Aorta (tissue), 5 donors: ENCODE results near the gene PINK1. TPM values are rescaled to one million over a fixed set of nuclear protein-coding genes. Genes with fewer than 3 reads are reported as not detected.

Source experiments
- ATAC-seq: fragments of 200-7000 bp; cut with Tn5 transposase; one replicate; pipeline ENCODE4 v1.9.1; 2022; ENCODE audit warnings: moderate library complexity; ENCODE audit not compliant: low FRiP score
- DNase-seq, 2 donors: peaks; one replicate each; pipeline ENCODE4 v3.0.0-alpha.2; 2020
- H3K27ac ChIP-seq, 2 donors: one replicate each; pipeline ENCODE4 v1.5.1; 2013; ENCODE audit warnings: low read length in 2 of 2, mild to moderate bottlenecking in 2 of 2, moderate library complexity in 2 of 2, control low read depth in 1 of 2, inconsistent platforms in 1 of 2, low read depth in 1 of 2
- H3K27me3 ChIP-seq, 2 donors: one replicate each; pipeline ENCODE4 v1.6.1; 2013; ENCODE audit warnings: control low read depth in 1 of 2, low read length in 1 of 2, mild to moderate bottlenecking in 1 of 2, moderate library complexity in 1 of 2; ENCODE audit not compliant: insufficient read depth in 2 of 2, control insufficient read depth in 1 of 2
- H3K36me3 ChIP-seq, 2 donors: one replicate each; pipeline ENCODE4 v1.6.1; 2013; ENCODE audit warnings: control low read depth in 1 of 2, low read length in 1 of 2, mild to moderate bottlenecking in 1 of 2; ENCODE audit not compliant: insufficient read depth in 2 of 2, control insufficient read depth in 1 of 2
- H3K4me1 ChIP-seq, 2 donors: one replicate each; pipeline ENCODE4 v1.6.1; 2013; ENCODE audit warnings: low read length in 2 of 2, control low read depth in 1 of 2, mild to moderate bottlenecking in 1 of 2, moderate library complexity in 1 of 2; ENCODE audit not compliant: insufficient read depth in 2 of 2, control insufficient read depth in 1 of 2
- H3K4me3 ChIP-seq, 2 donors: one replicate each; pipeline ENCODE4 v1.5.1; 2013; ENCODE audit warnings: low read length in 2 of 2, control low read depth in 1 of 2, mild to moderate bottlenecking in 1 of 2
- H3K9me3 ChIP-seq: one replicate; pipeline ENCODE4 v1.6.1; 2013; ENCODE audit warnings: mild to moderate bottlenecking, low read length; ENCODE audit not compliant: control insufficient read depth
- WGBS, 2 donors: extraction: QIAGEN DNeasy Blood & Tissue Kit; methylation state at CpG; one replicate each; pipeline ENCODE4 v1.1.7; 2013; 5-methylcytosine and 5-hydroxymethylcytosine counted together
- intact Hi-C, 2 donors: fragments of 100-400 bp; cut with DNase I; formaldehyde crosslinking; loops; one replicate each; pipeline versions ENCODE4 v1.14.2 to v1.15.0; 2022
- polyA plus RNA-seq, 2 donors: library from polyadenylated mRNA; stranded (reverse); fragments of 200-250 nt; gene quantifications; one replicate each; pipeline ENCODE4 v1.2.3, GENCODE V29; 2013
- total RNA-seq, 2 donors: library from RNA; stranded (reverse); fragmentation: NEBNext Ultra II Directional; extraction: Animal tissue kit (Norgen Biotek cat#: 25700); gene quantifications; one replicate each; pipeline ENCODE4 v1.2.1, GENCODE V29; 2021
- donor health status: healthy with polysubstance abuse.
- donor health status: Bipolar disorder and iron deficiency.
- donor health status: DM: no; HTN: no; CAD: no.
- donor health status: DM: no; HTN: no; CAD: no.
- donor health status: DM: yes; HTN: yes; CAD: no.

Gene PINK1
- total and polyA plus RNA-seq, 4 donors, result 72.0 to 129 (median 92.4) TPM

DNA sequence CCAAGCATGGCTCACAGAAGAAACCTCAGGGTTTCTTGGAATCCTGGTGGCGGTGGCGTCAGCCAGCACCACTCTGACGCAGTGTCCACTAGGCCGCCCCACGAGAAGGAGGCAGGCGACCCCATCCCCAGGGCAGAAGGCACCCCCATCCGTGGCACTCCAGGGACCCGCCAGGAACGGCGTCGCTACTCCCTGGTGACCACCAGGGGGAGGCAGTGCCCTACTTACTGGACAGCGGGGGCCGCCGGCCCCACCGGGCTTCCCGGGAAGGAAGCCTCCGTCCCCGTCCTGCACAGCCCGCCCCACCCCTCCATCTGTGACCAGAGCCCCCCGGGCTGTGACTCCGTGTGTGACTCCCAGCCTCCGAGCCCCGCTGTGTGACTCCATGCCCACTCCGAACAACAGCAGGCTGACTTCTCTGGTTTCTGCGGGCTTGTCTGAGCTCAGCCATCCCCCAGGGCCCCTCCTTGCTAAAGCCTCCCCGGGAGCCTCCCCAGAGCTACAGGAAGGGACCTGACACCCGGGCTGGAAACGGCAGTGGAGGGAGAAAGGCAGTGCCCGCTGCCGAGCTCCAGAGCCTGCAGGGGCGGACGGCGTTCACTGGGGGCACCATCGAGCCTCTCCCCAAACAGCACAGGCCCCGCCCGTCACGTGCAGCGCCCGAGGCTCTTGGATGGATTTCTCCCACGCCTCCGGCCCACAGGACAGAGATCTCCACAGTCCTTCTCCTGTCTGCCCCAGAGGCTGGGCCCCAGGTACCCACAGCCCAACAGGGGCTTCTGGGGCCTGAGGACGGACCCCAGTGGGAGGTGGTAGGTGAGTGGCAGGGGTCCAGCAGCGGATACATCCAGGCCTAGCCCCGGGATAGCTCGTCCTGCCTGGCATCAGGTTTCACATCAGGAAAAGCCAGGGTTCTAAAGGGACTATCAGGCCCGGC lies 63.4 kb downstream of the PINK1 start:
- DNase-seq, result peak; percentile 91 to 95
- peak; percentile 95 for ATAC-seq
- 1 to 2% methylated on average over 39 to 46 of the region's 46 CpGs for WGBS, 2 donors
- no peaks in the 10 kb centered on the region for H3K27me3 ChIP-seq
- intact Hi-C loops, result loop anchor here (1.0 to 10.0 kb wide), 3 partner anchors 68 to 501 kb away; no protein-coding TSS in a partner anchor
- no peaks in the 10 kb centered on the region for H3K4me1 ChIP-seq
- no peaks in the 10 kb centered on the region for H3K9me3 ChIP-seq
- H3K4me3 ChIP-seq, result peak overlapping the region; percentile 31 to 48
- peak overlapping the region in 1 of 2 donors; percentile 55 for H3K27ac ChIP-seq
- H3K36me3 ChIP-seq, result no peaks in the 10 kb centered on the region

DNA sequence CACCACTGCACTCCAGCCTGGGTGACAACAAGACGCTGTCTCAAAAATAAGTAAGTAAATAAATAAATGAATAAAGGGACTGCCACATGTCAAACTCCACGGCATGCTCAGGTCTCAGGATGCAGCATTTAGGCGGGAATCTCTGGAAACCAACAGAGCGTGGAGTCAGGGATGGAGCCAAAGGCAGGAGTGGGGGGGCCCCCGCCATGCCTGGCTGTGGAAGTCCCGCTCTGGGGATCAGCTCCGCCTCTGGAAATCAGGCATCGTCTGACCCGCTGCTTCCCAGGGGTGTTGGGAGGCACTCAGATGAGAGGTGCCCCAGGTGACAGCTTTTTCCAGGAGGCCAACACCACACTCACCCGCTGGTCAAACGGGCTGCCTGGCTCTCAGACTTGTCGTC lies 64.3 kb downstream of the PINK1 start:
- Histone ChIP-seq H3K9me3 (no peaks in the 10 kb centered on the region), H3K4me1 (no peaks in the 10 kb centered on the region), H3K36me3 (no peaks in the 10 kb centered on the region), H3K27ac (no peak overlapping the region), H3K27me3 (no peaks in the 10 kb centered on the region), H3K4me3 (no peak overlapping the region)
- DNase-seq, result no peak
- intact Hi-C loops, result loop anchor here in 1 of 2 donors (5.0 to 10.0 kb wide), 2 partner anchors 67 to 500 kb away; no protein-coding TSS in a partner anchor
- no peak for ATAC-seq
- WGBS, 2 donors, result 85 to 87% methylated on average over 12 of the region's 12 CpGs

DNA sequence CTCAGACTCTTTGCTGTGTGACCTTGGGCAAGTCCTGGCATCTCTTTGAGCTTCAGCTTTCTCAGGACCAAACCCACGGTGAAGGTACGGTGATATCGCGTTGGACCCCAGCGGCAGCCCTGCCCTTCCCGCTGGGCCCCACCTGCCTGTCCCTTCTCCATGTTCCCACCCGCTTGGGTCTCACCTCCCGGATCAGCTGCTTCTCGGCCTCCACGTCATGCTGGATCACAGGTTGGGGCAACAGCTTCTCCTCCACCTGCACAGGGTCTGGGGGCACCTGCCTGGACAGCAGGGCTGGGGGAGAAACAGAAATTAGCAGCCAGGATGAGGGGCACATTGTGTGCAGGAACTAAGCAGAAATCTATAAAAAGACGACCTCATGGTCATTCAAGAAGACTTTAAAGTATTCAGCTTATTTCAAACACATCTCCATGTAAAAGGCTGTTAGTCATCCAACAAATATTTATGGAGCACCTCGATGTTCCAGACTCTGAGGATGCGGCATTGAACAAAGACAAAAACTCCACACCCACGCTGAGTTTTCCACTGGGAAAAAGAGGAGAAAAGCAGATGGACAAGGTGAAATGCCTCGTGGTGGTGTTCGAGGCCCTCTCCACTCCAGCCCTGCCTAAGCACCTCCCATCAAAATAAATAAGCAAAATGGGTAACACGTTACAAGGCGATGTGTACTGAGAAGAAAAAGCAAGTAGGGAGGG lies 65.1 kb downstream of the PINK1 start:
- 85 to 88% methylated on average over 18 of the region's 18 CpGs for WGBS, 2 donors
- intact Hi-C loops, result loop anchor here in 1 of 2 donors (5.0 to 10.0 kb wide), 2 partner anchors 66 to 499 kb away; no protein-coding TSS in a partner anchor
- H3K27ac ChIP-seq, result no peak overlapping the region
- DNase-seq, result no peak
- H3K27me3 ChIP-seq, result no peaks in the 10 kb centered on the region
- no peak for ATAC-seq
- H3K4me1 ChIP-seq, result no peaks in the 10 kb centered on the region
- no peak overlapping the region for H3K4me3 ChIP-seq
- H3K9me3 ChIP-seq, result no peaks in the 10 kb centered on the region
- no peaks in the 10 kb centered on the region for H3K36me3 ChIP-seq

DNA sequence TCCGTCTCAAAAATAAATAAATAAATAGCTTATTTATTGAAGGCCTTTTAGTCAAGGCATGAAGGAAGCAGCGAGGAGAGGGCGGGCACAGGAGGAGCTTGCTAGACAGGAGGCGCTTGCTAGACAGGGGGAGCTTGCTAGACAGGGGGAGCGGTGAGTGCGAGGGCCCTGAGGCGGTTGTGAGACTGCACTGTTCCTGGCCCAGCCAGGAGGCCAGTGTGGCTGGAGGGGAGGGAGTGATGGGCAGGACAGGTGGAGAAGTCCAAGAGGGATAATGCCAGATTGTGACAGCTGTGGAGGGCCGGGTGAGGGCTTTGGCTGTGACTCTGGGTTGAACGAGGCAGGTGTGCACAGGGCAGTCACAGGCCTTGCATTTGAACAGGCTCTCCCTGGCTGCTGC lies 66.3 kb downstream of the PINK1 start:
- intact Hi-C loops, result loop anchor here in 1 of 2 donors (5.0 to 10.0 kb wide), 2 partner anchors 65 to 498 kb away; no protein-coding TSS in a partner anchor
- no peaks in the 10 kb centered on the region for H3K4me1 ChIP-seq
- H3K4me3 ChIP-seq, result no peak overlapping the region
- H3K36me3 ChIP-seq, result no peaks in the 10 kb centered on the region
- no peaks in the 10 kb centered on the region for H3K27me3 ChIP-seq
- no peaks in the 10 kb centered on the region for H3K9me3 ChIP-seq
- no peak for ATAC-seq
- H3K27ac ChIP-seq, result no peak overlapping the region
- WGBS, 2 donors, result 93 to 96% methylated on average over 9 of the region's 9 CpGs
- DNase-seq, result no peak

DNA sequence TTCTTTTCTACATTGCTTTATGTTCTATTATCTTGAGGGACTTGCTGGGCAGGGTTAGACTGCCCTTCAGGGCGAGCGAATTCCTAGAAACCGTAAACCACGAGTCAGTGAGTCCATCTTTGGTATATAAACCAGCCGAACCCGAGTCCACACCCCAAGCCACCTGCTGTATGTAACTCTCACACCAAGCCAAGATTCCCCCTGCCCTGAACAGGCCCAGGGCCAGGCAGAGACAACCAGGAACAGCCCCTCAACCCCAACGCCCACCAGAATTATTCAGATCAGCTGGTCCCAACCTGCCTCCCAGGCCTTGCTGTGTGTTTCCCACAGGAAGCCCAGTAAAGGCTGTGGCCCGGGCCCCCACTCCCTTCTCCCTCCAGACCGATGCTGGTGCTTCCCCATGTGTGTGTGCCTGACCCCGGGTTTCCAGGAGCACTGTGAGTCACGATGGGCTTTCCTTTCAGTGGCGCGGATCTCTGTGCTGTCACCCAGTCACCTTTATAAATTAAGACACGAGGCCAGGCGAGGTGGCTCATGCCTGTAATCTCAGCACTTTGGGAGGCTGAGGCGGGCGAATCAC lies 67.5 kb downstream of the PINK1 start:
- Histone ChIP-seq H3K36me3 (no peaks in the 10 kb centered on the region), H3K9me3 (no peaks in the 10 kb centered on the region), H3K4me3 (no peak overlapping the region), H3K4me1 (no peaks in the 10 kb centered on the region), H3K27ac (no peak overlapping the region), H3K27me3 (no peaks in the 10 kb centered on the region)
- intact Hi-C loops, result no loop called here
- DNase-seq (no peak), ATAC-seq (no peak)
- 92% methylated on average over 17 of the region's 17 CpGs for WGBS, 2 donors

Other genes with a start within 250 kb of the PINK1 start
- 10 to 100 TPM; 11.5 to 21.8 TPM for gene CAMK2N1, start 147.2 kb upstream of the PINK1 start, total RNA-seq
- gene CAMK2N1, start 147.2 kb upstream of the PINK1 start, polyA plus RNA-seq, result 10 to 100 TPM in 1 of 2 donors, 1 to 10 TPM in 1; 9.6 to 36.8 TPM
- 10 to 100 TPM; 16.8 to 18.6 TPM for gene MUL1, start 125.3 kb upstream of the PINK1 start, total RNA-seq
- 1 to 10 TPM; 5.5 to 9.6 TPM for gene MUL1, start 125.3 kb upstream of the PINK1 start, polyA plus RNA-seq
- 1 to 10 TPM in 1 of 2 donors, under 1 TPM in 1; 0.52 to 2.7 TPM for gene FAM43B, start 80.9 kb upstream of the PINK1 start, total RNA-seq
- gene FAM43B, start 80.9 kb upstream of the PINK1 start, polyA plus RNA-seq, result not detected
- 1 to 10 TPM; 5.3 to 9.0 TPM for gene CDA, start 44.4 kb upstream of the PINK1 start, total RNA-seq
- 10 to 100 TPM in 1 of 2 donors, 1 to 10 TPM in 1; 5.4 to 16.2 TPM for gene CDA, start 44.4 kb upstream of the PINK1 start, polyA plus RNA-seq
- 100 to 1,000 TPM; 123 to 135 TPM for gene DDOST, start 27.9 kb downstream of the PINK1 start, total RNA-seq
- 100 to 1,000 TPM in 1 of 2 donors, 10 to 100 TPM in 1; 86.3 to 174 TPM for gene DDOST, start 27.9 kb downstream of the PINK1 start, polyA plus RNA-seq
- 1 to 10 TPM; 2.5 to 3.2 TPM for gene KIF17, start 84.5 kb downstream of the PINK1 start, total RNA-seq
- 1 to 10 TPM in 1 of 2 donors, under 1 TPM in 1; 0.49 to 2.6 TPM for gene KIF17, start 84.5 kb downstream of the PINK1 start, polyA plus RNA-seq
- gene SH2D5, start 99.2 kb downstream of the PINK1 start, total RNA-seq, result under 1 TPM; 0.26 to 0.39 TPM
- gene SH2D5, start 99.2 kb downstream of the PINK1 start, polyA plus RNA-seq, result under 1 TPM in 1 of 2 donors, not detected in 1; 0.13 TPM
- gene HP1BP3, start 153.8 kb downstream of the PINK1 start, total RNA-seq, result 100 to 1,000 TPM; 204 to 247 TPM
- gene HP1BP3, start 153.8 kb downstream of the PINK1 start, polyA plus RNA-seq, result 100 to 1,000 TPM in 1 of 2 donors, 10 to 100 TPM in 1; 54.0 to 154 TPM